ENCODE results near the gene NIPAL3.

Gene NIPAL3

DNA sequence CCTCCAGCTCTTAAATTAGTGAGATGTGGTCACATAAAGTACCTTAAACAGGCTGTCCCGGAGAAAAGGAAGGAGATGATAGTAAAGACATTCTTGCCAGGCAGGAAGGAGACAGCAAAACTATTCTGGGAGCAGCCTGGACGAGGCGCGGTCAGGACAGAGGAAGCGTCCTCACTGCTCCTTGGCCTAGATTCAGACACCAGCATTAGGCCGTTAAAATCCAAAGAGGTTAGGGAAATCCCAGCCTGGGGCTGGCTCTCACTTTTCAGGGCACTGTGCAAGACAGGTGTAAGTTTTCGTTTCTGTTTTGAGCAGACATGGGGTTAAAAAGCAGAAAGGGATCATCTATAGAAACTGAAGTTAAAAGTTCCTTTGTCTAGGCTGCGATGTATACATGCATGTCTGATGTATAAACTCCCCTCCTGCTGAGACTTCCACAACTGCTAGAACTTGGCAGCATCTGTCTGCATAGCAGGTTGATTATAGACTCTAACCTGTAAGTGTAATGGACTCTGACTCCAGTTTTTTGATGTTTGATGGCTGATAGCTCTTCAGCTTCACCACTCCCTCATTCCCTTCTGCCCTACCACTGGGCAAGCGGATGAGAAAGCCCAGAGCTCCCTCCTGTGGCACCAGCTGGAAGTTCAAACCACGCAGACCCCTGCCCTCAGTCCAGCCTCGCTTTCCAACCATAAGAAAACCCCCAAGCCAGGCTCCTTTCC lies 23.6 kb upstream of the NIPAL3 start:
- peak; percentile 62 for DNase-seq

DNA sequence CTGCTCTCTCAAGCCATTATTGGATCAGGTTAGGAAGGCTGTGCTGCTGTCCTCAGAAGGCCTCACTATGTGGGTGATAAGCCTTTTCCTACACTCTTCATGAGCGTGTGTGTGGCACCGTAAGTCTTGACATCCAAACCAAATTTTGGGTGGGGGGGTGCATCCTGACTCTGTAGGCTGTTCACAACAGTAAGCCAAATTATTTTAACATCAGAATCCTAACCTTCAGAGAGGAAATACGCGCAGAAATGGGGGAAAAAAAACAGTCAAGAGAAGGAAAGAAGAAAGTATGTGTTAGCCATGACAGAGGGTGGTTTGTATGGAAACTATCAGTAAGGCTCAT lies 23.0 kb upstream of the NIPAL3 start:
- DNase-seq = no peak

GRCh38 chr1:24392982-24393650 lies 22.5 kb upstream of the NIPAL3 start:
- no peak for DNase-seq

- no peak for DNase-seq
Measured at GRCh38 chr1:24393892-24394291, 21.7 kb upstream of the NIPAL3 start.

DNA sequence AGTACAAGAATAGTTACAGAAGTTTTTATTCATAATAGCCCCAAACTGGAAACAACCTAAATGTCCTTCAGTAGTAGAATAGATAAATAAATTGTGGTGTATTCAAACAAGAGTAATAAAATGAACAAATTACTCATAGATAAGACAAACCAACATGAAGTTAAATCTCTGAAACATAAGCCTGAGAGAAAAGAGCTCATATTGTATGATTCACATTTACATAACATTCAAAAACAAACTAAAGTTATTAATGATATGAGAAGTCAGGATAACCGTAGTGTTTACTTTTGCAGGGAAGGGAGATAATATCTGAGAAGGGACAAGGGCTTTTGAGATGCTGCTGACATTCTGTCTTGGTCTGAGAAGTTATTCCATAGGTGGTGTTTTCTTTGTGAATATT lies 15.5 kb upstream of the NIPAL3 start:
- DNase-seq = no peak

DNA sequence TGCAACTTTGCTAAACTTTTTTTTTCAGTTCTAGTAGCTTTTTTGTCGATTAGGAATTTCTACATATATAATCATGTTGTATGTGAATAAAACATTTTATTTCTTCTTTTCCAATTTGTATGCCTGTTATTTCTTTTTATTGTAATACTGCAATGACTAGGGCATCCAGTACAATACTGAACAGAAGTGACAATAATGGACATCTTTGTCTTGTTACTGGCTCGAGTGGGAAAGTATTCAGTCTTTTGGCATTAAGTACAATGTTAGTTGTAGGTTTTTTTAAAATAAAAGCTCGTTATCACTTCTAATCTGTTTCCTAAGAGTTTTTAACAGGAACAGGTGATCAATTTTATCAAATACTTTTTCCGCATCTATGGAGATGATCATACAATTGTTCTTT lies 11.8 kb upstream of the NIPAL3 start:
- DNase-seq = no peak

DNA sequence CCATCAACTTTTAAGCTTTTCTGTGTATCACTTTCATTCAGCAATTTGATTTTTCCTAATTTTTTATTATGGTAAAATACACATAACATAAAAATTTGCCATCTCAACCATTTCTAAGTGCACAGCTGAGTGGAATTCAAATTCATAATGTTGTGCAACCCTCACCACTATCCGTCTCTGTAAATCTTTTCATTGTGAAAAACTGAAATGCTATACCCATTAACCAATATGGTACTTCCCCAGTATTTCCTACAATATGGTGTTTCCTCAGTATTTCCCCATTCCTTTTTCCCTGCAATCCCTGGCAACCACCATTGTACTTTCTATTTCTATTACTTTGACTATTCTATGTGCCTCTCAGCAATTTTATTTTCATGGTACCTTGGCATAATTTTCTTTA lies 8.8 kb upstream of the NIPAL3 start:
- DNase-seq = no peak

- no peak for DNase-seq
Measured at GRCh38 chr1:24409535-24409934, 6.1 kb upstream of the NIPAL3 start.

DNA sequence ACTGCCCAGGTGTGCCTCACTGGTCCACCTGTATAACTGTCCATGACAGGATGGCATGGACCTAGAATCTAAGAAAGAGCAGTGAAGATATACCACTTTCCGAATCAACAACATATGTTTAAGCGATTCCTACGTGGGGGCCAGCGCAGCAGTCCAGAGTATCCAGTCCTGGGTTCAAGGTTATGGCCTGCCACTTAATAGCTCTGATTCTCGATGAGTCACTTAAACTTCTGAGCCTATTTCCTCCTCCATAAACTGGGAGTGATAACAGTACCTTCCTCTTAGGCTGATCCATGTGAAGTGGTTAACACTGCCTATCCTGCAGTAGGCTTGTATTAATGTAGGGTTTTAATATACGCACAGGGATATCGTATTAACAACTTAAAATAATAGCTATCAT lies 4.9 kb upstream of the NIPAL3 start:
- DNase-seq = no peak

- DNase-seq = no peak
Measured at GRCh38 chr1:24411963-24412362, 3.6 kb upstream of the NIPAL3 start.

GRCh38 chr1:24412408-24412807 lies 3.2 kb upstream of the NIPAL3 start:
- no peak for DNase-seq

DNA sequence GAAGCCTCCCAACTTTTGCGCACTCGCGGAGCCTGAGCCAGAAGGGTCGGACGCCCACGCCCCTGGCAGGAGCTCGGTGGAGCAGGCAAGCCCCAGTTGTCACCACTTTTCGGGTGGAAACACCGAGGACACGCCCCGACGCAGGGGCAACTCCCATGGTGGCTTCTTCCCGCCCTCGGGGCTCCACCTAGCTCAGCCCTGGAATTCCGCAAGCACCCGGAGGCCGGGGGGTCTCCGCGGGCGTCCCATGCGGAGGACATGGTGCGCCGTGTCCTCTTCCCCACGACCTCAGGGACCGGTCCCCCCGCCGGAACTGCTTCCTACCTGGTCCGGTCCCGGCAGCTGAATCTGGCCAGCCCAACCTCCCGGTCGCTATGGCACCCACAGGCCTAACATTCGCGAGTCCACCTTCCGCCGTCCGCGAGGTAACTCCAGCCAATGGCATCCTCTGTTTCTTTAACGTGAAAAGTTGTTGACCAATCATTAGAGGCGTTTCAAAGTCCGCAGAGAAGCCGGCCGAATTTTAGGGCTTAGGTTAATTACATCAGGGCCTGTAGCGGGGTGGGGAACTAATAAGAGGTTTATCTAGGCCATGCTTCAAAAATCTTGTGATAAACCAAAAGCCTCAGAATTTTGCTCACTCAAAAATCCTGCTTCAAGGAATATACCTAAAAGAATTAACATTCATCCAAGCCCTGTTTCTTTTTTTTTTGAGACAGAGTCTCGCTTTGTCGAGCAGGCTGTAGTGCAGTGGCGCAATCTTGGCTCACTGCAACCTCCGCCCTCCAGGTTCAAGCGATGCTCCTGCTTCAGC lies 2.0 kb upstream of the NIPAL3 start, which contains the start of gene STPG1:
Gene STPG1, minus strand, starts transcription at position 433 of the 814 bp plus-strand sequence. CDS start 12,394 bp downstream, outside the sequence.
- peak; percentile 67 for DNase-seq

DNA sequence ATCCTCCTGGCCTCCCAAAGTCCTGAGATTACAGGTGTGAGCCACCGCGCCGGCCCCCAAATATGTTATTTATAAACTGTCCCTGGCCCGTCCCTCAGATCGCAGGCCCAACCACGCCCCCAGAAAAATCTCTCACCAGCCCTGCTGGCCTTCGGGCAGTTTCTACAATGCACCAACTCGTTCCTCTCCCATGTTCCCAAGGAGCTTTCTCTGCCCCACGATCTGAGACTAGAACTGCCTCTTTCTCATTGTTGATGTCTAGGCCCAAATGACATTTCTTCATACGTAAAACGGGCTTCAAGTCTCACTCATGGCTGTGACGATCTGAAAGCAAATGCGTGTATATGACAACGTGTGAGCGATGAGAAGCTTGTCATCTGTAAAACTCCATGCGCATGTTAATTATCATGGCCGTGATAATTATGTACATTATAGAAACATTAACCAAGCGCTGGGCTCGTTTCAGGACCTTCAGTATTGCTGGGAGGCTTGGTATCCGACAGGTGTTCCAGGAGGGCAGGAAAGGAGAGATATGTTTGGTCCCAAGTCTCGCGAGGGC lies 748 bp upstream of the NIPAL3 start:
- DNase-seq = no peak

DNA sequence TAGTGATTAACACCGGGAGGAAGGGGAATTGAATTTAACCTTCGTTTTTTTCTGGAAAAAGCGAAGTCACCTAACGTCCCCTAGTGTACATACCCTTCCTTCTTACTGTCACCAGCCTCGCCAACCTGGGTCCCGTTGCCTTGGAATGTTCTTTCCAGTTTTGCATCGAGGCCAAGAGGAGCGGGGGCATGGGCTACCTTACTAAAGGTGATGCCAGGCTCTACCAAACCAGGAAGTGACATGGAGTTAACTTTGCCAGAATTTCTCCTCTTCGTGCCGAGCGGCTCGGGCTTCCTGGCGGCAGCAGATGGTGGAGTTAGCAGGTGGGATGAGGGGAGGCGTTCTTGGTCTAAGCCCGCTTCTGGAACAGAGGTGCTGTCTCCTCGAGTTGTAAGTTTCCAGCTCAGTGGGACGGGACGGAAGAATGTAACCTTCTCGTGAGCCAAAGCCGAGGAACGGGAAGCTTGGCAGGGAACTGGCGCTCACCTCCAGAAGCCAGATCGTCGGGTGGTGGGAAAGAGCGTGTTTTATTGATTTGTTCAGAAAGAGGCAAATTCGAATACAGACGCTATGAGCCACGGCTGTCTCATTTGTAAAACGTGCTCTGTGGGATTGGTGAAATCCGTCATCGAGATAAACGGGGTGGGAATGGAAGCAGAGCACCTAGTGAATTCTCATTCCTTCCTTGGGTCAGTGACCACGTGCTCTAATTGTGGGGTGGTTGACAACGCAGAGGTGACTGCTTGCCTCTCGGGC lies 486 bp downstream of the NIPAL3 start:
- DNase-seq = no peak

DNA sequence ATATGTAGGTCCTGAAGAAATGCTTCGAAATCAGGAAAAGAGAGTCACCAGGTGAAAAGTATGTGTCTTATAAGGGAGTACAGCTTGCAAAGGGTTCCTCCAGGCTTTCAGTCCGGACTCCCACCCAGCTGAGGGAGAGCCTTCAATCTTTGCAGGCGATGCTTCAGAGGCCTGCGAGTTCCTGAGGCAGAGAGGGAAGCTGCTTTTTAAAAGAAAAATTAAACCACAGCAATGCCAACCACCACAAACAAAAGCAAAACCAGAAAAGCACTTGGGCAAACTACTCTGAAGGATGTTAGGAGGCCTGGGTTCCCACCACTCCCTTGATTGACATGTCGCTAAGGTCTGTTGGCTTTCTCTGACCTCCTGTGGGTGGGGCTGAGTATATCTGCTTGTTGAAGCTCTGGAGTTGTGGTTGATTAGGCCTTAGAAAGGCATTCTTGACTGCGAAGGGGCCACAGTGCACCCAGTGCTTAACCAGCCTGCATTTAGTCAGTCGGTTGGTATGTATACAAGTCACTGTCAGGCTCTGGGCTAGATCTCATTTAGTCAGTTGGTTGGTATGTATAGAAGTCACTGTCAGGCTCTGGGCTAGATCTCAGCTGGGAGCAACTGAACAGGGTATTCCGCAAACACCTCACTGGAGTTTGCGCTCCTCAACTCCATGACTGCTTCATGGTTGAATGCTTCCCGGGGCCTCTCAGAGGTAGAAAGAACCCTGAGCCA lies 1.2 kb downstream of the NIPAL3 start:
- DNase-seq = no peak

DNA sequence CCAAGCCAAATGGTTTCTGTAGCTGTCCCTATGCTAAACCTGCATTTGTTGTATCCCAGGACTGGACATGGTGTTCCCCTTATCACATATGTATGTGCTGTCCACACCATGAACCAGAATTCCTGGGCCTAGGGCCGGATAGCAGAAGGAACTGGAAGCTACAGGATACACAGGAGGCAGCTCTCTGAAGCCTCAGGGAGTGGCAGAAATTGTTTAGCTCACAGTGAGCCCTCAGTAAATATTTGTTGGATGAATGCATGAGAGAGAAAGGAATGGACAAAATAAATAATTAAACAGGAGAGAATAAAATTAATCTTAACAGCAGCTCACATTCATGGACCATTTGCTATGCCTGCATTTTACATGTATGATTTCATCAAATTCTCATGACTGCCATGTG lies 2.1 kb downstream of the NIPAL3 start:
- DNase-seq = no peak

- DNase-seq = no peak
Measured at GRCh38 chr1:24418898-24419628, 3.5 kb downstream of the NIPAL3 start.

- DNase-seq = no peak
Measured at GRCh38 chr1:24420547-24420946, 4.9 kb downstream of the NIPAL3 start.

GRCh38 chr1:24421502-24421901 lies 5.9 kb downstream of the NIPAL3 start:
- DNase-seq = no peak

DNA sequence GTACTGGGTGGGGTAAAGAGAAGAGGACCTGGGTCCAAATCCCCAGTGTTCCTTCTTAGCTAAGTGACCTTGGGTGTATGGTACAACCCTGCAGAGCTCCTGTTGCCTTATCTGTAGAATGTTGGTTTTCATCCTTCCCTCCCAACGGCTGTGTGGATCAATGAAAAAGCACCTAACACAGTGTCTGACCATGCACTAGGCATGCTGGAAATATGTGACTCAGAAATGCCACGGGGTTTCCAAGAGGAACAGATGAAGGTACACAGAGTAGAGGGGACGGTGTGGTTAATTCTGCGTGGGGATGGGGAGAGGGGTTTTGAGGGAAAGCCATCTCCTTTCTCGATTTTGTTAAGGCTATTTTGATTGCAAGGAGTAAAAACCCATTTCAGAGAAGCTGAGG lies 8.6 kb downstream of the NIPAL3 start:
- no peak for DNase-seq

DNA sequence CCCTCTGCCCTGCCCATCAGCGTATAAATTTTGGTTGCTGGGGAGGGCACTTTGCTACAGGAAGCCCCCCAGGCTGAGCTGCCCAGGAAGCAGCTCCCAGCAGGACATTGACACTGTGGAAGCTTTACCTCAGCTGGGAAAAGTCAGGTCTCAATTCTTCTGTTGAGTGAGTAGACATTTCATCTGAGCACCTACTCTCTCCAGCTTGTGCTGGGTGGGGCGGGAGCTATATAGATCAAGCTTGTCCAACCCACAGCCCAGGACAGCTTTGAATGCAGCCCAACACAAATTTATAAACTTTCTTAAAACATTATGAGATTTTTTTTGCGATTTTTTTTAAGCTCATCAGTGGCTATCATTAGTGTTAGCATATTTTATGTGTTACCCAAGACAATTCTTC lies 9.4 kb downstream of the NIPAL3 start:
- no peak for DNase-seq

Measured in stimulated activated CD4-positive, alpha-beta T cell treated with anti-CD3 and anti-CD28 coated beads, Interleukin-12 subunit alpha, Interleukin-12 subunit beta, amount 100 ng/mL, for 4 hours (primary cell).